ENCODE data around the gene PAK3.

PAK3 gene

DNA sequence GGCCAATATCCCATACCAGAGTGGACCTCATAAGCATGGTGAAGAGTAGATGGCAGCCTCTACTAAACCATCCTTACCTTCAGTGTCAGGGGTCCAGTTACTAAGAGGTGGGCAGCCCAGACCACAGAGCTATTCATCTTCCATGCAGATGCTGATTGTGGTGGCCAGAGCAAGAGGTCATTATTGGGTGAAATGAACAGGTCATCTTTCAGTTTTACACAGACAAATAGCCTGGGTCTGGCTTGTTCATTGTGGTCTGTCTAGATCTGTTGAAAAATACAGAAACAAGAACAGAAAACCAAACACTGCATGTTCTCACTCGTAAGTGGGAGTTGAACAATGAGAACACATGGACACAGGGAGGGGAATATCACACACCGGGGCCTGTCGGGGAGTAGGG is 71.3 kb downstream of the PAK3 start:
- no peak for DNase-seq
- H3K9me3 ChIP-seq (ENCODE audit: severe bottlenecking) = no peaks in the 10 kb centered on the region
- H3K36me3 ChIP-seq = no peaks in the 10 kb centered on the region
- no peak overlapping the region for H3K4me3 ChIP-seq (ENCODE audit: low read depth, low read length)
- H3K27ac ChIP-seq = no peak overlapping the region
- TF ChIP-seq, protein P1, sequence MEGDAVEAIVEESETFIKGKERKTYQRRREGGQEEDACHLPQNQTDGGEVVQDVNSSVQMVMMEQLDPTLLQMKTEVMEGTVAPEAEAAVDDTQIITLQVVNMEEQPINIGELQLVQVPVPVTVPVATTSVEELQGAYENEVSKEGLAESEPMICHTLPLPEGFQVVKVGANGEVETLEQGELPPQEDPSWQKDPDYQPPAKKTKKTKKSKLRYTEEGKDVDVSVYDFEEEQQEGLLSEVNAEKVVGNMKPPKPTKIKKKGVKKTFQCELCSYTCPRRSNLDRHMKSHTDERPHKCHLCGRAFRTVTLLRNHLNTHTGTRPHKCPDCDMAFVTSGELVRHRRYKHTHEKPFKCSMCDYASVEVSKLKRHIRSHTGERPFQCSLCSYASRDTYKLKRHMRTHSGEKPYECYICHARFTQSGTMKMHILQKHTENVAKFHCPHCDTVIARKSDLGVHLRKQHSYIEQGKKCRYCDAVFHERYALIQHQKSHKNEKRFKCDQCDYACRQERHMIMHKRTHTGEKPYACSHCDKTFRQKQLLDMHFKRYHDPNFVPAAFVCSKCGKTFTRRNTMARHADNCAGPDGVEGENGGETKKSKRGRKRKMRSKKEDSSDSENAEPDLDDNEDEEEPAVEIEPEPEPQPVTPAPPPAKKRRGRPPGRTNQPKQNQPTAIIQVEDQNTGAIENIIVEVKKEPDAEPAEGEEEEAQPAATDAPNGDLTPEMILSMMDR (IDR thresholded peaks at IDR 0.05; ENCODE audit: low read depth, low read length) = no peak
- no peaks in the 10 kb centered on the region for H3K27me3 ChIP-seq (ENCODE audit: insufficient read depth, low read depth, severe bottlenecking)

DNA sequence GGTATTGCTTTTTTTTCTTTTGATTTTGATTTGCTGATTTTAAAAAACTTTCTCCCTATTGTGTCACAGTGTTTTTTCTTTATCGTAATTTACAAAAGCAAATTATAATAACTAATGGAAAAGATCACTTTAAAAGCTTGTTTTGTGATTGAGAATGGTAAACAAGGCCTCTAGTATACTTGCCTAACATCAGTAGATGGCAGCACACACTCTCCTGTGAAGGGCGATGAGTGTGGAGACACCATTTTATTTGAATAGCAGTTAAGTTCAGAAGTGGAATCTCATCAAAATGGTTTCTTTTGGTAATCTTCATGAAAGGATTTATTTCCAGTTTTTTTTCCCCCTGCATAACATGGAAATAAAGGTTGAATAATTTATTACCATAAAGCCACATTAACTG is 72.3 kb downstream of the PAK3 start:
- no peaks in the 10 kb centered on the region for H3K36me3 ChIP-seq
- TF ChIP-seq, protein P1 (IDR thresholded peaks at IDR 0.05; ENCODE audit: low read depth, low read length) = peak; percentile 55
- no peaks in the 10 kb centered on the region for H3K27me3 ChIP-seq (ENCODE audit: insufficient read depth, low read depth, severe bottlenecking)
- no peak overlapping the region for H3K27ac ChIP-seq
- DNase-seq = peak; percentile 63
- H3K4me3 ChIP-seq (ENCODE audit: low read depth, low read length) = no peak overlapping the region
- H3K9me3 ChIP-seq (ENCODE audit: severe bottlenecking) = no peaks in the 10 kb centered on the region

DNA sequence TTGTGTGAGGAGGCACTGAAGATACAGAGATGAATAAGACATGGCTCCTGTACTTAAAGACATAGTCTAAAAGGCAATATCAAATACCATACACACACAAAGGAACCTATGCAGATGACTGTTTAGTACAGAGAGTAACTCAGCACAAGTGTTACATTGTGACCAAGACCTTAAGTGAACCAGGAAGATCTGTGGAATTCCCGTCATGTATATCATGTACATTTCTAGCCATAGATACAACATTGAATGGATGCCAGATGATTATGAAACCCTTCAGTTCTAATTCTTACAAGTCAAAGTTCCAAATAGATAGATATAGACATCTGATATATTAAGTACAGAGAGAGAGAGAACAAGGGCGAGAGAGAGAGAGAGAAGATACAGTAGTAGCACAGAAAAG is 73.2 kb downstream of the PAK3 start:
- Histone ChIP-seq H3K4me3 (ENCODE audit: low read depth, low read length) (no peak overlapping the region), H3K27ac (no peak overlapping the region), H3K36me3 (no peaks in the 10 kb centered on the region), H3K27me3 (ENCODE audit: insufficient read depth, low read depth, severe bottlenecking) (no peaks in the 10 kb centered on the region), H3K9me3 (ENCODE audit: severe bottlenecking) (no peaks in the 10 kb centered on the region)
- no peak for DNase-seq
- TF ChIP-seq, protein P1 (IDR thresholded peaks at IDR 0.05; ENCODE audit: low read depth, low read length) = no peak

GRCh38 chrX:111170017-111170416 is 74.0 kb downstream of the PAK3 start:
- TF ChIP-seq, protein P1 (IDR thresholded peaks at IDR 0.05; ENCODE audit: low read depth, low read length) = no peak

DNA sequence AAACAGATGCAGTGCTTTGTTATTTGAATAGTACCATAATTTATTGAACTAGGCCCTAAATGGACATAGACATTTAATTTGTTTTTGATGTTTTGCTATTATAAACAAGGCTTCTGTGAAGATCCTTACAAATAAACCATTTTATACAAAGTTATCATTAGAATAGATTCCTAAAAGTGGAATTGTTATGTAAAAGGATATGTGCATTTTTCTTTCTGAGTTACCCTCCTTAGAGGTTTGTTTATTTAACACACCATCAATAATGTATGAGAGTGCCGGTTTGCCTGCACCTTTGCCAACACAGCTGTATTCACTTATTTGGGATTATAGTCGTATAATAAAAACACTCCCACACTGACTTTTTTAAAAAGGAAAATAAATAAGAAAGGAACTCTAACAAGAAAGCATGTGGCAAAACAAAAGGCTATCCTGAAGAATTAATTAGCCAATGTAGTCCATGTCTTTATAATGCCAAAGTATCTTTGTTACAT is 84.8 kb downstream of the PAK3 start:
- no peaks in the 10 kb centered on the region for H3K36me3 ChIP-seq
- peaks cover 7% of the 10 kb centered on the region for H3K9me3 ChIP-seq (ENCODE audit: severe bottlenecking)
- TF ChIP-seq, protein P1 (IDR thresholded peaks at IDR 0.05; ENCODE audit: low read depth, low read length) = no peak
- H3K27ac ChIP-seq = peak overlapping the region; percentile 83
- H3K27me3 ChIP-seq (ENCODE audit: insufficient read depth, low read depth, severe bottlenecking) = no peaks in the 10 kb centered on the region
- H3K4me3 ChIP-seq (ENCODE audit: low read depth, low read length) = no peak overlapping the region
- DNase-seq = no peak

More at GRCh38 chrX:111170017-111170416, 74.0 kb downstream of the PAK3 start:
- no peak overlapping the region for H3K27ac ChIP-seq
- H3K4me3 ChIP-seq (ENCODE audit: low read depth, low read length) = no peak overlapping the region
- H3K27me3 ChIP-seq (ENCODE audit: insufficient read depth, low read depth, severe bottlenecking) = no peaks in the 10 kb centered on the region
- no peaks in the 10 kb centered on the region for H3K9me3 ChIP-seq (ENCODE audit: severe bottlenecking)
- H3K36me3 ChIP-seq = no peaks in the 10 kb centered on the region
- no peak for DNase-seq

DNA sequence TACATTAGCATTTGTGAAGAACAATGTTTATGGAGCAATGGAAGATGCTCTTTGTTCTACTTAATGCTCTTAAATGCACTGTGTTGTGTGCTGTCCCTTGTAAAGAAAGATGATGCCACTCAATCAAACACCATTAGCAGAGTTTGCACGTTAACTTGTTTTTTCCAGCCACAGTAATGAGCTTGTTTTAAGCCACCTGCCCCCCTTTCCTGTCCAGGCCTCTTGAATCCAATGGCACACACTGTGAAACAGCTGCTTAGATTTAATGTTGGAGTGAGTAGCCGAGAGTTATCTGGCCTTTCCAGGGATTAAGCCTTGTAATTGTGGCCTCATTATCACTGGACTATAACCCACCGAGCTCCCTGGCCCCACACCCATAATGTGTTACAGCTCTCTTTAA is 86.0 kb downstream of the PAK3 start:
- peak overlapping the region; percentile 11; the same call in 1 of the 2 replicates for H3K4me3 ChIP-seq (ENCODE audit: low read depth, low read length)
- TF ChIP-seq, protein P1 (IDR thresholded peaks at IDR 0.05; ENCODE audit: low read depth, low read length) = no peak
- H3K9me3 ChIP-seq (ENCODE audit: severe bottlenecking) = peaks cover 8% of the 10 kb centered on the region
- H3K27me3 ChIP-seq (ENCODE audit: insufficient read depth, low read depth, severe bottlenecking) = no peaks in the 10 kb centered on the region
- peak; percentile 89 for DNase-seq
- no peaks in the 10 kb centered on the region for H3K36me3 ChIP-seq
- peak overlapping the region; percentile 83 for H3K27ac ChIP-seq

Data from WERI-Rb-1 (cell line).